Measurements from ENCODE around the gene KCNN1. TPM values are rescaled to one million over a fixed set of nuclear protein-coding genes. Genes with fewer than 3 reads are reported as not detected.

Gene KCNN1
- total and polyA plus RNA-seq, 9 of the 15 experiments (the other 6 are each of a cell fraction or from before 2014, with no cell fraction given), result 0.01 to 6.2 (median 0.72) TPM

DNA sequence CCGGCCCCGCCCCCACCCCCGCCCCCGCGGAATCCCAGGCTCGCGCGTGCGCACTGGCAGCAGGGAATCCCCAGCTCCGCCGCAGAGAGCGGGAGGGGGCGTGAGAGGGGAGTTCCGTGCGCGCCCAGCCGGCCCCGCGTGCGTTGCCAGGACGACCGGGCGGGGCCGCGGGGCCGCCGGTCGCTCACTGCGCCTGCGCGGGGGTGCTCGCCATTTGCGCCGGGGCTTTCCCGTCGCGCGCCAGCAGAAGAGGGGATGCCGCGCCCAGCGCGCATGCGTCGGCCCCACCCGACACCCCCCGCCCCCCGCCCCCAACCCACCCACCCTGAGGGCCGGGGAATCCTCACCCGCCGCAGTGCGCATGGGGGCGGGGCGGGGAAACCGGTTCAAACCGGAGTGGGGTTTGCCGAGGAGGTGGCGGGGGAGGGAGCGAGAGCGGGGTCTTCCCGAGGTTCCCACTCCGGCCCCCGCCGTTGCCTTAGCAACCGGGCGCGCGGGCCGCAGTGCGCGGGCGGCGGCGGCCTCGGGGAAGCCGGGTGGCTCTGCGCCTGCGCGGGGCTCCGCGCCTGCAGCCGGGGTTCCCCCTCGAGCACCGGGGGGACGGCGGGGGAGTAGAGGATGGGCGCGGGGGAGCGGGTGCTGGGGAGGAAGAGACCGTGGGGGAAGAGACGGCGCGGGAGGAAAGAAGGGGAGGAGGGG is 18.9 kb upstream of the KCNN1 start (continued):
- TF ChIP-seq CXXC5 (CRISPR knock-in tag; IDR thresholded peaks at IDR 0.05) (peak; percentile 87), CBX2 (IDR thresholded peaks at IDR 0.05; ENCODE audit: insufficient read depth, low read length, poor library complexity, severe bottlenecking) (no peak), SMARCB1 (IDR thresholded peaks at IDR 0.05; ENCODE audit: insufficient read length, low read depth) (no peak), ERF (CRISPR knock-in tag; IDR thresholded peaks at IDR 0.05) (no peak), TBP (optimal IDR thresholded peaks at IDR 0.05; ENCODE audit: low read depth, low read length) (peak; percentile 12), KLF16 (IDR thresholded peaks at IDR 0.05) (peak; percentile 52), PYGO2 (tag; IDR thresholded peaks at IDR 0.05) (no peak), JUND (IDR thresholded peaks at IDR 0.05; ENCODE audit: borderline replicate concordance, low read depth, low read length) (0 out of 2 replicates have a peak, but pooled peaks have one; percentile 2), JUND (tag; IDR thresholded peaks at IDR 0.05; ENCODE audit: borderline replicate concordance, low read depth, low read length) (no peak), PCBP1 (IDR thresholded peaks at IDR 0.05; ENCODE audit: low read depth, low read length, poor library complexity, severe bottlenecking) (peak; percentile 92), MXI1 (IDR thresholded peaks at IDR 0.05; ENCODE audit: low read depth, low read length) (peak; percentile 95), KLF13 (tag; IDR thresholded peaks at IDR 0.05; ENCODE audit: borderline replicate concordance, low read depth) (no peak), RB1 (IDR thresholded peaks at IDR 0.05; ENCODE audit: low read depth) (peak; percentile 80), HIVEP1 (CRISPR knock-in tag; IDR thresholded peaks at IDR 0.05) (peak; percentile 99), CTBP1 (IDR thresholded peaks at IDR 0.05; ENCODE audit: borderline replicate concordance) (peak; percentile 60; the same call in 1 of the 2 replicates), ESRRA (IDR thresholded peaks at IDR 0.05; ENCODE audit: borderline replicate concordance, low read depth) (no peak)
- TF ChIP-seq, protein P1, sequence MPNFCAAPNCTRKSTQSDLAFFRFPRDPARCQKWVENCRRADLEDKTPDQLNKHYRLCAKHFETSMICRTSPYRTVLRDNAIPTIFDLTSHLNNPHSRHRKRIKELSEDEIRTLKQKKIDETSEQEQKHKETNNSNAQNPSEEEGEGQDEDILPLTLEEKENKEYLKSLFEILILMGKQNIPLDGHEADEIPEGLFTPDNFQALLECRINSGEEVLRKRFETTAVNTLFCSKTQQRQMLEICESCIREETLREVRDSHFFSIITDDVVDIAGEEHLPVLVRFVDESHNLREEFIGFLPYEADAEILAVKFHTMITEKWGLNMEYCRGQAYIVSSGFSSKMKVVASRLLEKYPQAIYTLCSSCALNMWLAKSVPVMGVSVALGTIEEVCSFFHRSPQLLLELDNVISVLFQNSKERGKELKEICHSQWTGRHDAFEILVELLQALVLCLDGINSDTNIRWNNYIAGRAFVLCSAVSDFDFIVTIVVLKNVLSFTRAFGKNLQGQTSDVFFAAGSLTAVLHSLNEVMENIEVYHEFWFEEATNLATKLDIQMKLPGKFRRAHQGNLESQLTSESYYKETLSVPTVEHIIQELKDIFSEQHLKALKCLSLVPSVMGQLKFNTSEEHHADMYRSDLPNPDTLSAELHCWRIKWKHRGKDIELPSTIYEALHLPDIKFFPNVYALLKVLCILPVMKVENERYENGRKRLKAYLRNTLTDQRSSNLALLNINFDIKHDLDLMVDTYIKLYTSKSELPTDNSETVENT (CRISPR knock-in tag; IDR thresholded peaks at IDR 0.05), result no peak
- TF ChIP-seq, protein P2, sequence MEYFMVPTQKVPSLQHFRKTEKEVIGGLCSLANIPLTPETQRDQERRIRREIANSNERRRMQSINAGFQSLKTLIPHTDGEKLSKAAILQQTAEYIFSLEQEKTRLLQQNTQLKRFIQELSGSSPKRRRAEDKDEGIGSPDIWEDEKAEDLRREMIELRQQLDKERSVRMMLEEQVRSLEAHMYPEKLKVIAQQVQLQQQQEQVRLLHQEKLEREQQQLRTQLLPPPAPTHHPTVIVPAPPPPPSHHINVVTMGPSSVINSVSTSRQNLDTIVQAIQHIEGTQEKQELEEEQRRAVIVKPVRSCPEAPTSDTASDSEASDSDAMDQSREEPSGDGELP (CRISPR knock-in tag; IDR thresholded peaks at IDR 0.05; ENCODE audit: borderline replicate concordance), result peak; percentile 49; the same call in 1 of the 2 replicates
- TF ChIP-seq, protein P3, sequence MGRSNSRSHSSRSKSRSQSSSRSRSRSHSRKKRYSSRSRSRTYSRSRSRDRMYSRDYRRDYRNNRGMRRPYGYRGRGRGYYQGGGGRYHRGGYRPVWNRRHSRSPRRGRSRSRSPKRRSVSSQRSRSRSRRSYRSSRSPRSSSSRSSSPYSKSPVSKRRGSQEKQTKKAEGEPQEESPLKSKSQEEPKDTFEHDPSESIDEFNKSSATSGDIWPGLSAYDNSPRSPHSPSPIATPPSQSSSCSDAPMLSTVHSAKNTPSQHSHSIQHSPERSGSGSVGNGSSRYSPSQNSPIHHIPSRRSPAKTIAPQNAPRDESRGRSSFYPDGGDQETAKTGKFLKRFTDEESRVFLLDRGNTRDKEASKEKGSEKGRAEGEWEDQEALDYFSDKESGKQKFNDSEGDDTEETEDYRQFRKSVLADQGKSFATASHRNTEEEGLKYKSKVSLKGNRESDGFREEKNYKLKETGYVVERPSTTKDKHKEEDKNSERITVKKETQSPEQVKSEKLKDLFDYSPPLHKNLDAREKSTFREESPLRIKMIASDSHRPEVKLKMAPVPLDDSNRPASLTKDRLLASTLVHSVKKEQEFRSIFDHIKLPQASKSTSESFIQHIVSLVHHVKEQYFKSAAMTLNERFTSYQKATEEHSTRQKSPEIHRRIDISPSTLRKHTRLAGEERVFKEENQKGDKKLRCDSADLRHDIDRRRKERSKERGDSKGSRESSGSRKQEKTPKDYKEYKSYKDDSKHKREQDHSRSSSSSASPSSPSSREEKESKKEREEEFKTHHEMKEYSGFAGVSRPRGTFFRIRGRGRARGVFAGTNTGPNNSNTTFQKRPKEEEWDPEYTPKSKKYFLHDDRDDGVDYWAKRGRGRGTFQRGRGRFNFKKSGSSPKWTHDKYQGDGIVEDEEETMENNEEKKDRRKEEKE (IDR thresholded peaks at IDR 0.05; ENCODE audit: borderline replicate concordance in 1 of 2, control insufficient read depth in 1 of 2, low read depth in 2 of 2, low read length in 1 of 2), result no peak
- TF ChIP-seq, protein P4, sequence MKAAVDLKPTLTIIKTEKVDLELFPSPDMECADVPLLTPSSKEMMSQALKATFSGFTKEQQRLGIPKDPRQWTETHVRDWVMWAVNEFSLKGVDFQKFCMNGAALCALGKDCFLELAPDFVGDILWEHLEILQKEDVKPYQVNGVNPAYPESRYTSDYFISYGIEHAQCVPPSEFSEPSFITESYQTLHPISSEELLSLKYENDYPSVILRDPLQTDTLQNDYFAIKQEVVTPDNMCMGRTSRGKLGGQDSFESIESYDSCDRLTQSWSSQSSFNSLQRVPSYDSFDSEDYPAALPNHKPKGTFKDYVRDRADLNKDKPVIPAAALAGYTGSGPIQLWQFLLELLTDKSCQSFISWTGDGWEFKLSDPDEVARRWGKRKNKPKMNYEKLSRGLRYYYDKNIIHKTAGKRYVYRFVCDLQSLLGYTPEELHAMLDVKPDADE (conservative IDR thresholded peaks at IDR 0.05; ENCODE audit: control insufficient read depth, low read depth, low read length), result peak; percentile 72; the same call in 1 of the 2 replicates

All from K562 (cell line).